Activated naive CD8-positive, alpha-beta T cell treated with anti-CD3 and anti-CD28 coated beads for 36 hours (primary cell): ENCODE results near the gene FAM110D. TPM values are rescaled to one million over a fixed set of nuclear protein-coding genes. Genes with fewer than 3 reads are reported as not detected.

Experiments
- total RNA-seq, 2 experiments: library from RNA; stranded (reverse); gene quantifications; one replicate each; pipeline ENCODE4 v1.2.3, GENCODE V29; 2021

The FAM110D gene
- total RNA-seq, 2 experiments from 2014 or later = not detected

Other genes with a start within 250 kb of the FAM110D start
- gene PAFAH2, start 161.0 kb upstream of the FAM110D start, total RNA-seq = 1 to 10 TPM; 8.6 to 8.8 TPM
- not detected for gene EXTL1, start 137.3 kb upstream of the FAM110D start, total RNA-seq
- gene SLC30A2, start 113.0 kb upstream of the FAM110D start, total RNA-seq = not detected
- not detected for gene TRIM63, start 91.4 kb upstream of the FAM110D start, total RNA-seq
- 10 to 100 TPM; 16.3 to 17.3 TPM for gene PDIK1L, start 47.3 kb upstream of the FAM110D start, total RNA-seq
- gene C1orf232, start 9.9 kb downstream of the FAM110D start, total RNA-seq = not detected
- 10 to 100 TPM; 90.8 to 93.3 TPM for gene ZNF593, start 10.8 kb downstream of the FAM110D start, total RNA-seq
- gene ZNF593OS, start 12.8 kb downstream of the FAM110D start, total RNA-seq = not detected
- gene CNKSR1, start 18.4 kb downstream of the FAM110D start, total RNA-seq = 1 to 10 TPM; 2.2 to 2.4 TPM
- not detected for gene CATSPER4, start 31.5 kb downstream of the FAM110D start, total RNA-seq
- 10 to 100 TPM; 28.1 to 29.6 TPM for gene CEP85, start 75.1 kb downstream of the FAM110D start, total RNA-seq
- 100 to 1,000 TPM; 292 to 295 TPM for gene SH3BGRL3, start 121.0 kb downstream of the FAM110D start, total RNA-seq
- 10 to 100 TPM; 30.5 to 31.7 TPM for gene UBXN11, start 147.6 kb downstream of the FAM110D start, total RNA-seq
- gene CD52, start 158.9 kb downstream of the FAM110D start, total RNA-seq = 100 to 1,000 TPM; 263 to 278 TPM
- gene CRYBG2, start 195.1 kb downstream of the FAM110D start, total RNA-seq = 1 to 10 TPM; 4.9 to 5.1 TPM
- gene ZNF683, start 213.7 kb downstream of the FAM110D start, total RNA-seq = under 1 TPM; 0.27 to 0.32 TPM